ENCODE measurements around the gene GPATCH2L.

GPATCH2L gene

DNA sequence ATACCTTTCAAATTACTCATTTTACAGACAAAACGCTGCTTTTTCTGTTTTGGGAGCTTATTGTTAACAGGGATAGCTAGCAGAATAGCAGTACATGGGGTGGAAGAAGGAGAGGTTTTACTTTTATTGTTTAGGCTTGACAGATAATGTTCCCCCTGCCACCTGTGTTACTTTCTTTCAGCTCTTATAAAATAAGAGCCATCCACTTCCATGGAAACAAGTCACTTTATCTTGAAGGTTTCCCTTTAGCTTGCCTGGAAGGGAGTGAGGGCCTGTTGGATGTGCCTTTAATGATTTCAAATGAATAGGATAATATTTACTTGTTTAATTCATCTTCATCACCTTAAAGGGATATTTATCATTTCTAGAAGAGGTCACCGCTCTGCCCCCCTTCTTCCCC lies 23.3 kb downstream of the GPATCH2L start:
- no peak for DNase-seq (ENCODE audit: extremely low read depth, low read depth)
- TF ChIP-seq, protein P1, sequence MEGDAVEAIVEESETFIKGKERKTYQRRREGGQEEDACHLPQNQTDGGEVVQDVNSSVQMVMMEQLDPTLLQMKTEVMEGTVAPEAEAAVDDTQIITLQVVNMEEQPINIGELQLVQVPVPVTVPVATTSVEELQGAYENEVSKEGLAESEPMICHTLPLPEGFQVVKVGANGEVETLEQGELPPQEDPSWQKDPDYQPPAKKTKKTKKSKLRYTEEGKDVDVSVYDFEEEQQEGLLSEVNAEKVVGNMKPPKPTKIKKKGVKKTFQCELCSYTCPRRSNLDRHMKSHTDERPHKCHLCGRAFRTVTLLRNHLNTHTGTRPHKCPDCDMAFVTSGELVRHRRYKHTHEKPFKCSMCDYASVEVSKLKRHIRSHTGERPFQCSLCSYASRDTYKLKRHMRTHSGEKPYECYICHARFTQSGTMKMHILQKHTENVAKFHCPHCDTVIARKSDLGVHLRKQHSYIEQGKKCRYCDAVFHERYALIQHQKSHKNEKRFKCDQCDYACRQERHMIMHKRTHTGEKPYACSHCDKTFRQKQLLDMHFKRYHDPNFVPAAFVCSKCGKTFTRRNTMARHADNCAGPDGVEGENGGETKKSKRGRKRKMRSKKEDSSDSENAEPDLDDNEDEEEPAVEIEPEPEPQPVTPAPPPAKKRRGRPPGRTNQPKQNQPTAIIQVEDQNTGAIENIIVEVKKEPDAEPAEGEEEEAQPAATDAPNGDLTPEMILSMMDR (IDR thresholded peaks at IDR 0.05; ENCODE audit: low read depth, low read length, missing control alignments): no peak
- H3K4me3 ChIP-seq (replicated peaks; ENCODE audit: low read depth, low read length): no peak overlapping the region

DNA sequence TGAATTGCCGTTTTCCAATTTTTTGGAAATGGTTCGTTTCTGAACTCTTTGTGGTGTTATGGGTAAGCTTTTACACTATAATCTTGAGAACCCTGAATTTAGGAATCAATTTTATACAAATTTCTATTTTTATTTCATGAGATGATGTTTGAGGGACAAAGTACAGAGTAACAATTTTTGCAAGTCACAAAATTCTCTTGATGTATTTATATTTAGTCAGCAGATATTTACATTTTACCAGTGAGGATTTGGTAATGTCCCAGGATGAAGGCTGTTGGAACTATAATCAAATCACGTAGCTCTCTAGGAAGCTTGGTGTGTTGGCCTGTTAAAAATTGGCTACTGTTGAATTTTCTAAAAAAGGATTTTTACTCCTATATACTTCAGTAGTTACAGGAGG lies 24.2 kb downstream of the GPATCH2L start:
- TF ChIP-seq, protein P1 (IDR thresholded peaks at IDR 0.05; ENCODE audit: low read depth, low read length, missing control alignments): no peak
- H3K4me3 ChIP-seq (replicated peaks; ENCODE audit: low read depth, low read length): no peak overlapping the region
- no peak for DNase-seq (ENCODE audit: extremely low read depth, low read depth)

DNA sequence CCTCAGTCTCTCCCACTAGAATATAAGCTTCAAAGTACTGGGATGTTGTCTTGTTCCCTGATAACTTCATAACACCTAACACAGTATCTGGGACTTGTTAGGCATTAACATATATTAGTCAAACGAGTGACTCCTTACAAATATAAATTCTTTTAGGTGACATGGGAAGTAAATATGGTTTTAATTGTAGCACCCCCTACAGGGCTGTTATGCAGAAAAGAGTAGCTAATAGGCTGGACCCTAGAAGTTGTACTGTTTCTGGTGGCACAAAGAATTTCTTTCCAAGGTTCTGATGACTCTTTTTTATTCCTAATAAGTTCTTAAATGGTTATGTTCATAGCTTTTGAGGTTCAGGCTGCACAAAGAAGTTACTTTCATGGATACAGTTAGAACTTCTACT lies 29.8 kb downstream of the GPATCH2L start:
- H3K4me3 ChIP-seq (replicated peaks; ENCODE audit: low read depth, low read length): no peak overlapping the region
- TF ChIP-seq, protein P1 (IDR thresholded peaks at IDR 0.05; ENCODE audit: low read depth, low read length, missing control alignments): peak; percentile 15
- no peak for DNase-seq (ENCODE audit: extremely low read depth, low read depth)

DNA sequence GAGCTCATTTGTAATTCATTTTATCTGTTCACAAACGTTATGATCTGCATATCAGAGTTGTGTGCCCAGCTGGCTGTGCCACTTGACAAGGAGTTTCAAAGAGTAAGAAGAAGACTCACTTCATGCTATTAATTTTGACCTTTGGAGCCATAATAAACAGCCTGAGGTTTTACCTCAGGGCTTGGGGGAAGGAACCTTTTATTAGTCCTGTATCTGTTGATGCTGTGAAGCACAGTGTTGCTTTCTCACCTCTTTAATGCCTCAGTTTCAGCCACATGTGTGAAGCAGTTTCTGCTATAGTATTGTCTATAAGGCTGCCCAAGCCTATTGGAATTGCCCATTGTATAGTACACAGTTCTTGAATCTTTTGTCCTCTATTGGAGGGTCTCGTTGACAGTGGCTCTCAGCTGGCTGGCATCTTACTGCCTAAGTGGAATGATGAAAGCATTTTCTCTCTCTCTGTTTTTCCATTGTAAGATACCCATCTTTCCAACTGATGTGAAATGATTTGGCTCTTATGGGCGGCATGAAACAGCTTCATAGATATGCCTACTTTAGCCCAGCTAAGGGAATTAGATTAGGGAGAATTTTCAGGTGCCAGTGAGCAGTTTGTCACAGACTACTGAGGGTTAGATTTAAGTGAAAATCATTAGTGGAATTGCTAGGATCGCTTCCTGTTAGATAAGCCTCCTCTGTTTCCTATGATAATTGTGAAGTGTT lies 34.7 kb downstream of the GPATCH2L start:
- H3K4me3 ChIP-seq (replicated peaks; ENCODE audit: low read depth, low read length): no peak overlapping the region
- no peak for DNase-seq (ENCODE audit: extremely low read depth, low read depth)
- TF ChIP-seq, protein P1 (IDR thresholded peaks at IDR 0.05; ENCODE audit: low read depth, low read length, missing control alignments): no peak

DNA sequence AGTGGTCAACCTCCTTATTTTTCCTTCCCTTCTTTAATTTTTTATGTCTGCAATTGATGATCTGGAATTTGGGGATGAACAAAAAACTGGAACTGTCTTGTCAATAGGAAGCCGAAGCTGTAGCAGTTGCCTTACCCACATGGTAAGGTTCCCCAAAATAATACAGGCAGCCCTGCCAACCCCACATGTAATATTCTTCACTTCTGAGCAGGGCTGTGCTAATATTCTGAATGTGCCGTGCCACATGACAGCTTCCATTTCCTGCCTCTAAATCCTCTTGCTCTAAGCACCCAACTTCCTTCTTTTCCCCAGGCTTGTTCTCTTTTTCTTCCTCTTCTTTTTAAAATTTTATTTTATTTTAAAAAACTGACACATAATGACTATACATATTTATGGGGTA lies 39.6 kb downstream of the GPATCH2L start:
- DNase-seq (ENCODE audit: extremely low read depth, low read depth): no peak
- TF ChIP-seq, protein P1 (IDR thresholded peaks at IDR 0.05; ENCODE audit: low read depth, low read length, missing control alignments): no peak
- no peak overlapping the region for H3K4me3 ChIP-seq (replicated peaks; ENCODE audit: low read depth, low read length)

DNA sequence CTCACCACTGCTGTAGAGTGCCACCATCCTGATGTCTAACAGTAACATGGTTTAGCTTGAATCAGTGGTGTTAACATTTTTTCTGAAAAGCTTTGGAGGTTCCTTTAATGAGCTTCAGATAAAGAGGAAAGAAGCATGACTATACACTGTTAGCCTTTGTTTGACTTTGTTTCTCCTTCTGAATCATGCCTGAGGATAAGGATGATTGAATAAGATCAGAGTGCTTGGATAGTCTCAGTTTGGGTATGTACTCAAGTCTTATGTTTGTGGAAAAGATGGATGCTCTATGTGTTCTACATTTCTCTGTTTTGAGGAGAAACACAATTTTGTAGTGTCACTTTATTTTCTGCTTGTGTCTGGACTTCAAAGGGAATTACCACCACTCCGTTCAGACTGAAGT lies 42.0 kb downstream of the GPATCH2L start:
- no peak overlapping the region for H3K4me3 ChIP-seq (replicated peaks; ENCODE audit: low read depth, low read length)
- TF ChIP-seq, protein P1 (IDR thresholded peaks at IDR 0.05; ENCODE audit: low read depth, low read length, missing control alignments): no peak
- no peak for DNase-seq (ENCODE audit: extremely low read depth, low read depth)

DNA sequence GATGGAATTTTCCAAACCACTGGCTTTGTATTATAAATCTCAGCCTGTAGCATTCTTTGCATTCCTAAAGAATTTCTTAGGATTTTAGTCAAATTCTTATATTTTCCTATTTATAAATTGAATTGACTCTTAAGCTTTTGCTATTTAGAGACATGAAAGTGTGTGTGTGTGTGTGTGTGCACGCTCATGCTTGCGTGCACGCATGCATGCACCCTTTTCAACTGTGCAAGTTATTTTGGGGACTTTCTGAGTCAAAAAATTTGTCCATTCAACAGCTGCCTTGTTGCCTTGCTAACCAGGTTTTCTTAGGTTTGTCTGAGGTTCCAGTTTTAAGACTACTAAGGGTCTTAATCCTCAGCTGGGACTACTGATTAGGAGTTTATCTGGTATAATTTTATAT lies 42.6 kb downstream of the GPATCH2L start:
- no peak for DNase-seq (ENCODE audit: extremely low read depth, low read depth)
- TF ChIP-seq, protein P1 (IDR thresholded peaks at IDR 0.05; ENCODE audit: low read depth, low read length, missing control alignments): no peak

More for the DNA sequence above, 42.6 kb downstream of the GPATCH2L start:
- H3K4me3 ChIP-seq (replicated peaks; ENCODE audit: low read depth, low read length): no peak overlapping the region

Data from HFF-Myc (cell line).